ENCODE measurements around the gene DDX31. TPM values are rescaled to one million over a fixed set of nuclear protein-coding genes. Genes with fewer than 3 reads are reported as not detected.

Gene DDX31
- total RNA-seq, 1 experiment from 2014 or later, result 26.2 TPM

DNA sequence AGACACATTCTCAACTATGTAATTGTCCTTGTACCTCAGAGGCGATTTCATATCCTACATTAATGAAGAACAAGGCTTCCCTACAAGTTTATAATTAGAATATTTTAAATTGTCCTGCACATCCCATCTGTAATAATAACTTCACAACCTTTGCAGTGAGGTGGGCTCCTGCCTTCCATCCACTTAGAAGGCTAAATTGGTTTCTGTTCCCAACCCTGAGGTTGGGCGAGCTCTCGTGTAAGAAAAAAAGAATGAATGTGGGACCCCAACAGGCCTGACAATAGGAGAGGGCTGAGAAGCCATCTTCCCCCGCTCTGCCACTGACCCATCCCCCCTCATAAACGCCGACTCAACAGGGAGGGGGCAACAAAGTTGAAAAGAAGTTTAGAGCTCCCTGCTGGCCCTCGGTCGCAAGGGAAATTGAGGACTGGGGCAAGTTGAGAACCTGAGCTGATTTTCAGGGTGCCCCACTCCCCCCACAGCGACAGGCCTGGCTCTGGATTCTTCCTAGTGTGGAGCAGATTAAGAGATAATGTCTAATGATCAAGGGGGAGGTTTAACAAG lies 78.0 kb downstream of the DDX31 start:
- Mint-ChIP-seq H3K27ac (peak overlapping the region; percentile 80), H3K9me3 (no peaks in the 10 kb centered on the region), H3K4me1 (peaks cover 41% of the 10 kb centered on the region), H3K4me3 (peak overlapping the region; percentile 66), H3K27me3 (ENCODE audit: low read depth) (peaks cover 64% of the 10 kb centered on the region), H3K36me3 (peaks cover 19% of the 10 kb centered on the region)
- TF ChIP-seq, protein P1, sequence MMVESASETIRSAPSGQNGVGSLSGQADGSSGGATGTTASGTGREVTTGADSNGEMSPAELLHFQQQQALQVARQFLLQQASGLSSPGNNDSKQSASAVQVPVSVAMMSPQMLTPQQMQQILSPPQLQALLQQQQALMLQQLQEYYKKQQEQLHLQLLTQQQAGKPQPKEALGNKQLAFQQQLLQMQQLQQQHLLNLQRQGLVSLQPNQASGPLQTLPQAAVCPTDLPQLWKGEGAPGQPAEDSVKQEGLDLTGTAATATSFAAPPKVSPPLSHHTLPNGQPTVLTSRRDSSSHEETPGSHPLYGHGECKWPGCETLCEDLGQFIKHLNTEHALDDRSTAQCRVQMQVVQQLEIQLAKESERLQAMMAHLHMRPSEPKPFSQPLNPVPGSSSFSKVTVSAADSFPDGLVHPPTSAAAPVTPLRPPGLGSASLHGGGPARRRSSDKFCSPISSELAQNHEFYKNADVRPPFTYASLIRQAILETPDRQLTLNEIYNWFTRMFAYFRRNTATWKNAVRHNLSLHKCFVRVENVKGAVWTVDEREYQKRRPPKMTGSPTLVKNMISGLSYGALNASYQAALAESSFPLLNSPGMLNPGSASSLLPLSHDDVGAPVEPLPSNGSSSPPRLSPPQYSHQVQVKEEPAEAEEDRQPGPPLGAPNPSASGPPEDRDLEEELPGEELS (CRISPR knock-in tag; IDR thresholded peaks at IDR 0.05), result 0 out of 2 replicates have a peak, but pooled peaks have one; percentile 22
- TF ChIP-seq ETV6 (CRISPR knock-in tag; IDR thresholded peaks at IDR 0.05) (no peak), SMAD4 (CRISPR knock-in tag; IDR thresholded peaks at IDR 0.05) (no peak)
- DNase-seq (ENCODE audit: low spot score) (no peak), ATAC-seq (peak; percentile 9)
- ChIA-PET CTCF (interaction anchor here (0.6 to 1.4 kb wide), 6 partner anchors 12 to 246 kb away, joined by 3 to 4 read pairs (median 3); partner anchors contain the start of genes DDX31 and GTF3C4), POLR2A (no interaction called here)

DNA sequence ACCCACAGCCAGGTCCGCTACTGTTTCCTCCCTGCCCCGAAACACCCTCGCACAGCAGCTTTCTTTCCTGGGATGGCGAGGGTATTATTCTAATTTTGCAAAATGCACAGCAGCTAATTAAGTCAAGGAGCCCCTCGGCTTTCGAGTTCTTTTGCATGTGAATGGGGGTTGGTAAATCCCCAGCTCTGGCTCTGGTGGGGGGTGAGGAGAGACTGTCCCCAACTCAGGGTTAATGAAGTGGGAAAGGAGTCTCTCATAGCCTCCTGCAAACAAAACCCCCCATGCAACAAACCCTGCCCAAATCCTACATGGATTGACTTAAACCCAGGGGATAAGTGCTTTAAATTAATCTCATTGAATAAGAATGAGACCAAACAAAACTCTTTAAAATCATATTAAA lies 78.5 kb downstream of the DDX31 start:
- POLR2A ChIA-PET, result interaction anchor here (1.5 kb wide), 1 partner anchor 79 kb away, joined by 5 read pairs; the partner anchor contains the start of genes DDX31 and GTF3C4
- TF ChIP-seq TEAD1 (CRISPR knock-in tag; IDR thresholded peaks at IDR 0.05), result no peak
- TF ChIP-seq, protein P2, sequence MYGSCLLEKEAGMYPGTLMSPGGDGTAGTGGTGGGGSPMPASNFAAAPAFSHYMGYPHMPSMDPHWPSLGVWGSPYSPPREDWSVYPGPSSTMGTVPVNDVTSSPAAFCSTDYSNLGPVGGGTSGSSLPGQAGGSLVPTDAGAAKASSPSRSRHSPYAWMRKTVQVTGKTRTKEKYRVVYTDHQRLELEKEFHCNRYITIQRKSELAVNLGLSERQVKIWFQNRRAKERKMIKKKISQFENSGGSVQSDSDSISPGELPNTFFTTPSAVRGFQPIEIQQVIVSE (CRISPR knock-in tag; IDR thresholded peaks at IDR 0.05; ENCODE audit: borderline replicate concordance), result no peak
- TF ChIP-seq CREM (CRISPR knock-in tag; IDR thresholded peaks at IDR 0.05), result no peak
- no peak for TF ChIP-seq FOXJ3 (CRISPR knock-in tag; IDR thresholded peaks at IDR 0.05; ENCODE audit: borderline replicate concordance)
- TF ChIP-seq GTF2I (CRISPR knock-in tag; conservative IDR thresholded peaks at IDR 0.05), result no peak
- TF ChIP-seq, protein P3, sequence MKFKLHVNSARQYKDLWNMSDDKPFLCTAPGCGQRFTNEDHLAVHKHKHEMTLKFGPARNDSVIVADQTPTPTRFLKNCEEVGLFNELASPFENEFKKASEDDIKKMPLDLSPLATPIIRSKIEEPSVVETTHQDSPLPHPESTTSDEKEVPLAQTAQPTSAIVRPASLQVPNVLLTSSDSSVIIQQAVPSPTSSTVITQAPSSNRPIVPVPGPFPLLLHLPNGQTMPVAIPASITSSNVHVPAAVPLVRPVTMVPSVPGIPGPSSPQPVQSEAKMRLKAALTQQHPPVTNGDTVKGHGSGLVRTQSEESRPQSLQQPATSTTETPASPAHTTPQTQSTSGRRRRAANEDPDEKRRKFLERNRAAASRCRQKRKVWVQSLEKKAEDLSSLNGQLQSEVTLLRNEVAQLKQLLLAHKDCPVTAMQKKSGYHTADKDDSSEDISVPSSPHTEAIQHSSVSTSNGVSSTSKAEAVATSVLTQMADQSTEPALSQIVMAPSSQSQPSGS (CRISPR knock-in tag; IDR thresholded peaks at IDR 0.05; ENCODE audit: borderline replicate concordance, low read depth), result no peak
- TF ChIP-seq HMGA2 (CRISPR knock-in tag; IDR thresholded peaks at IDR 0.05), result no peak
- TF ChIP-seq ZNF423 (CRISPR knock-in tag; IDR thresholded peaks at IDR 0.05), result no peak; the same call in 1 of the 2 replicates
- TF ChIP-seq FOXP1 (CRISPR knock-in tag; IDR thresholded peaks at IDR 0.05; ENCODE audit: borderline replicate concordance), result no peak
- TF ChIP-seq, protein P4, sequence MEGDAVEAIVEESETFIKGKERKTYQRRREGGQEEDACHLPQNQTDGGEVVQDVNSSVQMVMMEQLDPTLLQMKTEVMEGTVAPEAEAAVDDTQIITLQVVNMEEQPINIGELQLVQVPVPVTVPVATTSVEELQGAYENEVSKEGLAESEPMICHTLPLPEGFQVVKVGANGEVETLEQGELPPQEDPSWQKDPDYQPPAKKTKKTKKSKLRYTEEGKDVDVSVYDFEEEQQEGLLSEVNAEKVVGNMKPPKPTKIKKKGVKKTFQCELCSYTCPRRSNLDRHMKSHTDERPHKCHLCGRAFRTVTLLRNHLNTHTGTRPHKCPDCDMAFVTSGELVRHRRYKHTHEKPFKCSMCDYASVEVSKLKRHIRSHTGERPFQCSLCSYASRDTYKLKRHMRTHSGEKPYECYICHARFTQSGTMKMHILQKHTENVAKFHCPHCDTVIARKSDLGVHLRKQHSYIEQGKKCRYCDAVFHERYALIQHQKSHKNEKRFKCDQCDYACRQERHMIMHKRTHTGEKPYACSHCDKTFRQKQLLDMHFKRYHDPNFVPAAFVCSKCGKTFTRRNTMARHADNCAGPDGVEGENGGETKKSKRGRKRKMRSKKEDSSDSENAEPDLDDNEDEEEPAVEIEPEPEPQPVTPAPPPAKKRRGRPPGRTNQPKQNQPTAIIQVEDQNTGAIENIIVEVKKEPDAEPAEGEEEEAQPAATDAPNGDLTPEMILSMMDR (IDR thresholded peaks at IDR 0.05), result no peak
- TF ChIP-seq, protein P1 (CRISPR knock-in tag; IDR thresholded peaks at IDR 0.05), result no peak
- TF ChIP-seq, protein P5, sequence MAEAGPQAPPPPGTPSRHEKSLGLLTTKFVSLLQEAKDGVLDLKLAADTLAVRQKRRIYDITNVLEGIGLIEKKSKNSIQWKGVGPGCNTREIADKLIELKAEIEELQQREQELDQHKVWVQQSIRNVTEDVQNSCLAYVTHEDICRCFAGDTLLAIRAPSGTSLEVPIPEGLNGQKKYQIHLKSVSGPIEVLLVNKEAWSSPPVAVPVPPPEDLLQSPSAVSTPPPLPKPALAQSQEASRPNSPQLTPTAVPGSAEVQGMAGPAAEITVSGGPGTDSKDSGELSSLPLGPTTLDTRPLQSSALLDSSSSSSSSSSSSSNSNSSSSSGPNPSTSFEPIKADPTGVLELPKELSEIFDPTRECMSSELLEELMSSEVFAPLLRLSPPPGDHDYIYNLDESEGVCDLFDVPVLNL (CRISPR knock-in tag; IDR thresholded peaks at IDR 0.05; ENCODE audit: borderline replicate concordance, low read depth), result no peak
- TF ChIP-seq, protein P6, sequence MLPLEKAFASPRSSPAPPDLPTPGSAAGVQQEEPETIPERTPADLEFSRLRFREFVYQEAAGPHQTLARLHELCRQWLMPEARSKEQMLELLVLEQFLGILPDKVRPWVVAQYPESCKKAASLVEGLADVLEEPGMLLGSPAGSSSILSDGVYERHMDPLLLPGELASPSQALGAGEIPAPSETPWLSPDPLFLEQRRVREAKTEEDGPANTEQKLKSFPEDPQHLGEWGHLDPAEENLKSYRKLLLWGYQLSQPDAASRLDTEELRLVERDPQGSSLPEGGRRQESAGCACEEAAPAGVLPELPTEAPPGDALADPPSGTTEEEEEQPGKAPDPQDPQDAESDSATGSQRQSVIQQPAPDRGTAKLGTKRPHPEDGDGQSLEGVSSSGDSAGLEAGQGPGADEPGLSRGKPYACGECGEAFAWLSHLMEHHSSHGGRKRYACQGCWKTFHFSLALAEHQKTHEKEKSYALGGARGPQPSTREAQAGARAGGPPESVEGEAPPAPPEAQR (CRISPR knock-in tag; IDR thresholded peaks at IDR 0.05), result no peak
- TF ChIP-seq, protein P7, sequence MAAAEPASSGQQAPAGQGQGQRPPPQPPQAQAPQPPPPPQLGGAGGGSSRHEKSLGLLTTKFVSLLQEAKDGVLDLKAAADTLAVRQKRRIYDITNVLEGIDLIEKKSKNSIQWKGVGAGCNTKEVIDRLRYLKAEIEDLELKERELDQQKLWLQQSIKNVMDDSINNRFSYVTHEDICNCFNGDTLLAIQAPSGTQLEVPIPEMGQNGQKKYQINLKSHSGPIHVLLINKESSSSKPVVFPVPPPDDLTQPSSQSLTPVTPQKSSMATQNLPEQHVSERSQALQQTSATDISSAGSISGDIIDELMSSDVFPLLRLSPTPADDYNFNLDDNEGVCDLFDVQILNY (CRISPR knock-in tag; IDR thresholded peaks at IDR 0.05), result no peak
- TF ChIP-seq, protein P8, sequence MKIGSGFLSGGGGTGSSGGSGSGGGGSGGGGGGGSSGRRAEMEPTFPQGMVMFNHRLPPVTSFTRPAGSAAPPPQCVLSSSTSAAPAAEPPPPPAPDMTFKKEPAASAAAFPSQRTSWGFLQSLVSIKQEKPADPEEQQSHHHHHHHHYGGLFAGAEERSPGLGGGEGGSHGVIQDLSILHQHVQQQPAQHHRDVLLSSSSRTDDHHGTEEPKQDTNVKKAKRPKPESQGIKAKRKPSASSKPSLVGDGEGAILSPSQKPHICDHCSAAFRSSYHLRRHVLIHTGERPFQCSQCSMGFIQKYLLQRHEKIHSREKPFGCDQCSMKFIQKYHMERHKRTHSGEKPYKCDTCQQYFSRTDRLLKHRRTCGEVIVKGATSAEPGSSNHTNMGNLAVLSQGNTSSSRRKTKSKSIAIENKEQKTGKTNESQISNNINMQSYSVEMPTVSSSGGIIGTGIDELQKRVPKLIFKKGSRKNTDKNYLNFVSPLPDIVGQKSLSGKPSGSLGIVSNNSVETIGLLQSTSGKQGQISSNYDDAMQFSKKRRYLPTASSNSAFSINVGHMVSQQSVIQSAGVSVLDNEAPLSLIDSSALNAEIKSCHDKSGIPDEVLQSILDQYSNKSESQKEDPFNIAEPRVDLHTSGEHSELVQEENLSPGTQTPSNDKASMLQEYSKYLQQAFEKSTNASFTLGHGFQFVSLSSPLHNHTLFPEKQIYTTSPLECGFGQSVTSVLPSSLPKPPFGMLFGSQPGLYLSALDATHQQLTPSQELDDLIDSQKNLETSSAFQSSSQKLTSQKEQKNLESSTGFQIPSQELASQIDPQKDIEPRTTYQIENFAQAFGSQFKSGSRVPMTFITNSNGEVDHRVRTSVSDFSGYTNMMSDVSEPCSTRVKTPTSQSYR (CRISPR knock-in tag; IDR thresholded peaks at IDR 0.05), result no peak
- TF ChIP-seq FOXK1 (CRISPR knock-in tag; IDR thresholded peaks at IDR 0.05), result no peak
- DNase-seq (ENCODE audit: low spot score) (no peak), ATAC-seq (peak; percentile 13)
- H3K9me3 Mint-ChIP-seq, result no peaks in the 10 kb centered on the region
- 0 out of 2 replicates have a peak overlapping the region, but pooled peaks have one; percentile 80 for H3K27ac Mint-ChIP-seq
- H3K27me3 Mint-ChIP-seq (ENCODE audit: low read depth), result peaks cover 70% of the 10 kb centered on the region
- CTCF ChIA-PET, result interaction anchor here (0.6 to 1.4 kb wide), 5 partner anchors 12 to 221 kb away, joined by 3 to 4 read pairs (median 3); partner anchors contain the start of genes DDX31 and GTF3C4
- H3K36me3 Mint-ChIP-seq, result peaks cover 15% of the 10 kb centered on the region
- H3K4me3 Mint-ChIP-seq, result peak overlapping the region; percentile 66
- H3K4me1 Mint-ChIP-seq, result peaks cover 47% of the 10 kb centered on the region

Measured in WTC11 (cell line).